Daoy (cell line): Measurements from ENCODE around the gene TEX44. TPM values are rescaled to one million over a fixed set of nuclear protein-coding genes. Genes with fewer than 3 reads are reported as not detected.
A peak's percentile ranks its signal among the peaks of the same experiment; 100 is the strongest.
"Not testable (repeated sequence)": the region's sequence is repeated elsewhere in the genome, so short reads cannot be mapped to it uniquely, and the experiment has no call there.

Source experiments
- DNase-seq: peaks from one replicate; pipeline ENCODE4 v3.0.0-alpha.2; 2015; ENCODE audit warnings: low read depth
- total RNA-seq: library from RNA; depleted of rRNA; stranded (reverse); fragments of >200 nt; shearing (Covaris generic); gene quantifications from 2 replicates; pipeline ENCODE4 v1.2.3, GENCODE V29; 2014

TEX44 gene
- total RNA-seq, 1 experiment from 2014 or later = not detected

DNA sequence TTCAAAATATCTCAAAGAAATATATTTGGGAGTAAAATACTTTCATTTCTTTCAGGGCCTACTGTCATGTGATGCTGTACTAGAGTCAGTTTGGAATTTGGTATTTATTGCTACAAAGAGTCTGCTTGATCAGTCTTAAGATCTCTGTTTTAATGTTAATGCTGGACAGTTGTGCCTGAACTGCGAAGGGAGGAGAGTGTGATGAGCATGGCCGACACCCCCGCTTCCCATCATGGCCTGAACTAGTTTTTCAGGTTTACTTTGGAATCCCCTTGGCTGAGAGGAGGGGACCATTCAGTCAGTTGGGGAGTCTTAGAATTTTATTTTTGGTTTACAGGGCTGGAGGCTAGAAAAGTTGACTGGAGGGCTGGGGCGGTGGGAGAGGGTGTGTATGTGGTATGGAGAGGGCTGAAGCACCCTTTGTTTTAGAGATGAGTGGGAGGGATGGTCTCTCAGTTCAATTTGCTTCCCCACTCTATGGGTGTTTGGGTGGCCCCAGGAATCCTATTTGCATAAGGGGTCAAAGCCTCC is 20.9 kb upstream of the TEX44 start:
- DNase-seq = no peak

DNA sequence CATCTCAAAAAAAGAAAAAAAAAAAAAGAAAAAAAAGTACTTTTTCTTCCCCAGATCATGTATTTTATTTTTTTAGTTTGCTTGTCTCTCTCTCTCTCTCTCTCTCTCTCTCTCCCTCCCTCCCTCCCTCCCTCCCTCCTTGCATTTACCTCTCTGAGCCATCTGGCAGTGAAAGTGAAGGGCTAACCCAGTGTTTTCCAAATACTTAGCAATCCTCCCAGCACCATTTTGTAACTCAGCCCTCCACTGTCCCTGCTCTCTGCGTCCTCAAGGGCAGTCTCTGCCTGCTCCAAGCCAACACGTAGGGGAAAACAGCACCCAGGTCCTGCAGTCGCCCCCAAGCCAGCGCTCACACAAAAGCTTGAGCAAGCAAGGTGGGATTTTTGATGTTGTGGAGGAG is 19.6 kb upstream of the TEX44 start:
- no peak for DNase-seq

DNA sequence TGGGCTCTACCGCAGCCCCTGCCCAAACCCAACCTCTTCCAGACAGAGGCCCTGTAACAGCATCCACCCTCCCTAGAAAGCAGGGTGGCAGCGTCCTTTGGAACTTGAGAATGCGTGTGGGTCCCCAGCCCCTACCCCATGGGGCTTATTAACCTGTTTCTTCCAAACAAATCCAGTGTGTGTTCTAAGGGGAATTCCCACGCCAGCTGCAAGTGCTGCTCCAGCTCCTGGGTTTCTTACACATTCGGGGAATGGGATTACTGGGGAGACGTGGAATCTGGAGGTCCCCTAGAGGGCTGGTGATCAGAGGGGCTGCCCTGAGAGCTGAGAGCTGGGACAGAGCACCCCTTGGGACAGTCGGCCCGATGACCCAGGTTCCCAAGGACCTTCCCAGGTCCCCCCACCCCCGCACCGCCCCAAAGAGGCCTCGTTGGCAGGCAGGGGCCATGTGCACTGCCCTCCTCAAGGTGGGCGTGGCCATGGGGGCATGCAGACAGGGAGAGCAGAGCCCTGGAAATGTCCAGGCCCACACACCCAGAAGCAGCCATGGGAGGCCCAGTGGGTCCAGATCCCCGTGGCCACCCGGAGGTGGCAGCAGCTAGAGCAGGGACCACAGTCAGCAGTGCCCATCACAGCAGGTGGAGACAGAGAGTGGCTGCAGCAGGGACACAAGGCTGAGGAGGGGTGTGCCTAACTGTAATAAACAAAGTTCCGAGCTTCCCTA is 18.8 kb upstream of the TEX44 start:
- DNase-seq = no peak

DNA sequence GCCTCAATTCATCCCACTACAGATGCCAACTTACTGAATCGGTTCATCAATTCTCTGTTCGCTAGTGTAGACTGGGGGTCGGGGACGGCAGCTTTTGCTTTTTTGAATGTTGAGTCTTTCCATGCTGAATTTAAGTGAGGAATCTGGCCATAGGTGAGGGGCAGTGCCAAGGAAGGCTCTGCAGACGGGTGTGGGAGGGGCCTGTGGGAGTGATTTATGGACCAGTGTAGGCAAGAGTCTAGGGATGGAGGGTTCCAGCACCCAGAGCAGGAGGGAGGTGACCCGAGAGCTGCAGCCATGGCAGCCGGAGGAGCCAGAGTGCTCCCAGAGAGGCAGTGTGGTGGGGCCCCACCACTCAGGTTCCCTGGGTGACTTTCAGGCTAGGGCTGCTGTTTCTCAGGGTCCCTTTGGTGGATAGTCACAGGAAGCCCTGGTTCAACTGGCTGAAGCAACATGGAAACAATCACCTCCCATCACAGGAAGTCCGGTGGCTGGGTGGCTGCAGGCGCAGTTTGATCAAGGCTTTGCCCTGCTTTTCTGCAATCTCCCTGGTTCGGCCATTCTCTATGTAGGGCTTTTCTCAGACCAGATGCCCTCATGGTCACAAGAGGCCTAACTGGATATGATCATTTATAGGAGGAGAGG is 16.9 kb upstream of the TEX44 start:
- no peak for DNase-seq

DNA sequence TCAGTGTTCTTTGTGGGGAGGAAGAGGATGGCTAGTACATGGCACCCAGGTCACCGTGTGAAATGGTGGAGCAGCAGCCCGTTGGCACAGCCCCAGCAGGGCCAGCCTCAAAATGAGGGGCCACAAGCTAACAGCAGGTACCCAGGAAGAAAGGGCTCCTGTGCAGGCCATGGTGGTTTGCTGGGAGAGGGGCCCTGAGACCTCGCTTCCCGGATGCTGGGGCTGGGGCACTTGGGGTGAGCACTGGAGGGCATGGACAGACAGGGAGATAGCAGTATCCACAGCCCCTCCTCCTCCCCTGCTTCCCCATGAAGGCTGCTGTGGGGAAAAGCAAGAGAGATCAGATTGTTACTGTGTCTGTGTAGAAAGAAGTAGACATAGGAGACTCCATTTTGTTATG is 16.2 kb upstream of the TEX44 start:
- no peak for DNase-seq

DNA sequence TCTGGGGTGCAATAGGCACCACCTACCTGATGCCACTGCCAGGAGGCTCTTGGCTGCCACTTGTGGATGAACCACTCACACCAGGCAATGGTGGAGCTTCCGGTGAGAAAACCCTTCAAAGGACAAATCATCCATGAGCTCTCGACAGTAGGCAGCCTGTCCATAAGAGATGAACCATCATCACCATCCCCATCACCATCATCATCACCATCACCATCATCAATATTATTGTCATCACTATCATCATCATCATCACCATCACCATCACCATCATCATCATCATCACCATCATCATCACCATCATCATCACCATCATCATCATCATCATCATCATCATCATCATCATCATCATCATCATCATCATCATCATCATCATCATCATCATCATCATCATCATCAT is 14.0 kb upstream of the TEX44 start:
- not testable (repeated sequence) for DNase-seq

DNA sequence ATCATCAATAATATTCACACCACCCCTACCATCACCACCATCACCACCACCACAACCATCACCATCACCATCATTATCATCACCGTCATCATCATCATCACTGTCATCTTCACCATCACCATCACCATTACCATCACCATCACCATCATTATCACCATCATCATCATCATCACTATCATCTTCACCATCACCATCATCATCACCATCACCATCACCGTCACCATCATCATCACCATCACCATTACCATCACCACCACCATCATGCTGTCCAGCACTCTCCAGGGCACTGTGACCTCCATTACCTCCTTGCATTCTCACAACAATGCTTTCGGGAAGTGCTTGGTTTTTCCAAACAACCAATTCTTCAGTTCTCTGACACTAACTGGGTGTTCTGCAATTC is 13.1 kb upstream of the TEX44 start:
- no peak for DNase-seq

DNA sequence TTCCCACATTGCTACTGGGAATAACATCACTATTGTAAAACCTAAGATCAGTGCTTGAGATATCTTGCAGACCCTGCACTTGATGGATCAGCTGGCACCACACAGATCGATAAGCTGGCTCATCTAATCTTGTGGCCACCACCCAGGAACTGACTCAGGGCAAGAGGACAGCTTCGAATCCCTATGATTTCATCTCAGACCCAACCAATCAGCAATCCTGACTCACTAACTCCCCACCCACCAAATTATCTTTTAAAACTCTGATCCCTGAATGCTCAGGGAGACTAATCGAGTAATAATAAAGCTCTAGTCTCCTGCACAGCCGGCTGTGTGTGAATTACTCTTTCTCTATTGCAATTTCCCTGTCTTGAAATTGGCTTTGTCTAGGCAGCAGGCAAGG is 11.3 kb upstream of the TEX44 start:
- DNase-seq = no peak

DNA sequence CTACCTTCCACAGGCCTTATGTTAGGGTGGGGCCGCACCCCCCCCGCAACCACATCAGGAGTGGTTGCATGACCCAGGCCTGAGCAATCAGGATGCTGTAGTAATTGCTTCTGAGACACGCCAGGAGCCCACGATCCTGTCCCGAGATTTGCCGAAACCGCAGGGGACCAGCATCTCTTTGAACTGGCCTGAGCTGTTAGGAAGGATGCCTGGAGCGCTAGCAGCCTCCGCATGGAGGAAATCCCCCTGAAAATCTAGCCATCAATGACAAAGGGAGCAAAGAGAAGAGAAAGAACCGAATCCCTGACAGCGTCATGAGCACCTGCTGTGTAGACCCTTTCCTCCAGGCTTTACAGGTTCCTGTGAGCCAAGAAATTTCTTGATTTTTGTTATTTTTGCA is 8.7 kb upstream of the TEX44 start:
- no peak for DNase-seq

DNA sequence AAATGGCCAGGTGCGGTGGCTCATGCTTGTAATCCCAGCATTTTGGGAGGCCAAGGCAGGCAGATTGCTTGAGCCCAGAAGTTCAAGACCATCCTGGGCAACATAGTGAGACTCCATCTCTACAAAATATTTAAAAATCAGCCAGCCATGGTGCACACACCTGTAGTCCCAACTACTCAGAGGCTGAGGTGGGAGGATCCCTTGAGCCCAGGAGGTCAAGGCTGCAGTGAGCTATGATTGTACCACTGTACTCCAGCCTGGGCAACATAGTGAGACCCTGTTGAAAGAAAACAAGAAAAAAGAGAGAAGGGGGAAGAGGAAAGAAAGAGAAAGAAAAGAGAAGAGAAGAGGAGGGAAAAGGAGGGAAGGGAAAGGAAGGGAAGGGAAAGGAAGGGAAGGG is 4.9 kb upstream of the TEX44 start:
- not testable (repeated sequence) for DNase-seq

DNA sequence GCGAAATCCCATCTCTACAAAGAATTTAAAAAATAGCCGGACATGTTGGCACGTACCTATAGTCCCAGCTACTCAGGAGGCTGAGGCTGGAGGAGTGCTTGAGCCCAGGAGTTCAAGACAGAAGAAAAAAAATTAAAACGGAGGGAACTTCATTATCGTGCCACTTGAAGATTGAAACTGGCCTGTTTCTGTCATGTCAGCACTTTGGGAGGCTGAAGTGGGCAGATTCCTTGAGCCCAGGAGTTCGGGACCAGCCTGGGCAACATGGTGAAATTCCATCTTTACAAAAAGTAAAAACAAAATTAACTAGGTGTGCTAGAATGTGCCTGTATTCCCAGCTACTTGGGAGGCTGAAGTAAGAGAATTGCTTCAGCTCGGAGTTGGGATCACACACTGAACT is 3.0 kb upstream of the TEX44 start:
- no peak for DNase-seq

DNA sequence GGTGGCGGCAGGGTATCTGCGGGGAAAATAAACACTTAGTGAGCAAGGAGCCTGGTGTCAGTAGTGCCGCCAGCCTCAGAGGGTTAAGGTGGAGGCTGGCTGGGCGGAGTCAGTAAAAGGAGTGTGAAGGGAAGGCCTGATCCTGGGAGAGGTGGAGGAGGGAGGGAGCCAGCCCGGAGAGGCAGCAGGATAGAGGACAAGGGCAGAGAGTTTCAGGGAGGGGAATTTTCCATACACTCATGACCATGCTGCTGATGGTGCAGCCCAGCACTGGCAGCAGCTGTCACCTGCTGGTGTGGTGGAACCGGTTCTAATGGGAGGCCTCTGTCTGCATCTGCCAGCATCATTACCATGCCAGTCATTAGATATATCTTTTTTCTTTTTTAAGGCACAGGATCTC is 2.0 kb upstream of the TEX44 start:
- DNase-seq = no peak

DNA sequence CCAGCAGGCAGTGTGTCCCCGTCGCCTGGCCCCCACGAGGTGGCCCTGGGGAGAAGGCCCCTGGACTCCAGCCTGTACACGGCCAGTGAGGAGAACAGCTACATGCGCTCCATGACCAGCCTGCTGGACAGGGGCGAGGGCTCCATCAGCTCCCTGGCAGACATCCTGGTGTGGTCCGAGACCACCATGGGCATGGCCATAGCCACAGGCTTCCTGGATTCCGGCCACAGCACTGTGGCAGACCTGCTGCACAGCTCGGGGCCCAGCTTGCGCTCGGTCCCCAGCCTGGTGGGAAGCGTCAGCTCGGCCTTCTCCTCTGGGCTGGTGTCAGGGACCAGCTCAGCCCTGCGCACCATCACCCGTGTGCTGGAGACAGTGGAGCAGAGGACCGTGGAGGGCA is 1.0 kb downstream of the TEX44 start:
- no peak for DNase-seq

DNA sequence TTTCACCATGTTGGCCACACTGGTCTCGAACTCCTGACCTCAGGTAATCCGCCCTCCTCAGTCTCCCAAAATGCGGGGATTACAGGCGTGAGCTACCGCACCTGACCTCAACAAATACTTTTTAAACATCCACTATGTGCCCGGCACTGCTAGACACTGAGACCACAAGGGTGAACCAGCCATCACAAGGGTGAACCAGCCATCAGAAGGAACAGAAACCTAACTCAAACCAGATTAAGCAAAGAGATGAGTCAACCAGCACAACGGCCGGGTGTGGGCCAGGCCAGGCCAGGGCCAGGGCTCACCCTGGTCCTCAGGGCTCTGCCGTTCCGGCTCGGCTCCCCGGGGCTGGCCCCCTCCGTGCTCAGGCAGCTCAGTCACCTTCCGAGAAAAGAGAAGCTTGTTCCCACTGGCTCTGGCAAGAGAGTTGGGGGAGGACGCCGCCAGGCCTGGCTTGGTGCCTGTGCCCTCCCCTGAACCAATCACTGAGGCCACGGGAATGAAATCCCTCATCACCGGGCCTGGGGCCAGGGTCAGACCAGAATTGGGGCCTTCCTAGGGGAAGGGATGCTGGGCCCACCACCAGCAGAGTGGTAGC is 4.4 kb downstream of the TEX44 start:
- DNase-seq = no peak

DNA sequence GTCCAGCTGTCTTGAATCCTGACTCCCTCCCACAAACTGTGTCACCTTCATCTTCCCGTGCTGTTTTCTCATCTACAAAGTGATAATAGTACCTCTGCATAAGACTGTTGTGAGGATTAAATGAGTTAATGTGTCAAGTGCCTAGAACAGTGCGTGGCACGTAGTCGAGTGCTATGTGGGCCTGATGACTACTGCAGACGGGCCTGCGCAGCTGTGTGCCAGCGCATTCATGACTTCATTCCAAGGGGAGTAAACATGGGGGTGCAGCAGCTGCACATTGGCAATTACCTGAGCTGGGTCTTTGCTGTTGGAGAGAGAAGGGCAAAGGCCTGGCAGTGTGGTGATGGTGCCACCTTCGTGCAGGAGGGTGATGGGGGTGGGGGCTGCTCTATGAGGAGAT is 5.0 kb downstream of the TEX44 start:
- no peak for DNase-seq

DNA sequence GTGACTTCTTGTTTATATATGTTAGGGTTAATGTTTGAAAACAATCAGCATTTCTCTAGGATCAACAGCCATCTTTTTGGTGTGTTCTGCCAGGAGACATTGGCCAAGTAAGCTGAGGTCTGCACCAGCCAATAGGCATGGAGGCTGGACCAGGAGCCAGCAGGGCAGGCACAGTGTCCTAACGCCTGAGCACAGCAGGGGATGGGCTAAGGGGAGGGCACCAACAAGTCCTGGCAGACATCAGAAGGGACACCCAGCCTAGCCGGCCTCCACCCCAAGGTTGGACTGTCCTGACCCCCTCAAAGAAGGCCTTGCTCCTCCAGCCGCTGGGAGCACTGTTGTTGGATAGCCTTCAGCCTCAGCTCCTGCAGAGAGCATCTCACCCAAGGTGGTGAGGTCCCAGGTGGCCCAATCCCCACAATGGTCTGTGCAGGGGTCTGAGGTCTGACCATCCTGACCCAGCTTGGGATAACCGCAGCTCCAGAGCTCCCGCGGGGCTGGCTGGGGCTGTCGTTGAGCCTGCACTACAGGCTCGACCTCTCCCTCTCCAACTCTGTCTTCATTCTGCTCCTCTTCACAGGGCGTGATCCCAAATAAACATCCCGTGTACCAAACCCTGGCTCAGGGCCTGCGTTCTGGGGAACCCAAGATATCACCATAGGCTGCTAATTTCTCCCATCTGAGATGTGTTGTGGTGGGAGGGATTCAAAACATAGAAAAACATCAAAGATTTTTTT is 8.1 kb downstream of the TEX44 start:
- DNase-seq = no peak

DNA sequence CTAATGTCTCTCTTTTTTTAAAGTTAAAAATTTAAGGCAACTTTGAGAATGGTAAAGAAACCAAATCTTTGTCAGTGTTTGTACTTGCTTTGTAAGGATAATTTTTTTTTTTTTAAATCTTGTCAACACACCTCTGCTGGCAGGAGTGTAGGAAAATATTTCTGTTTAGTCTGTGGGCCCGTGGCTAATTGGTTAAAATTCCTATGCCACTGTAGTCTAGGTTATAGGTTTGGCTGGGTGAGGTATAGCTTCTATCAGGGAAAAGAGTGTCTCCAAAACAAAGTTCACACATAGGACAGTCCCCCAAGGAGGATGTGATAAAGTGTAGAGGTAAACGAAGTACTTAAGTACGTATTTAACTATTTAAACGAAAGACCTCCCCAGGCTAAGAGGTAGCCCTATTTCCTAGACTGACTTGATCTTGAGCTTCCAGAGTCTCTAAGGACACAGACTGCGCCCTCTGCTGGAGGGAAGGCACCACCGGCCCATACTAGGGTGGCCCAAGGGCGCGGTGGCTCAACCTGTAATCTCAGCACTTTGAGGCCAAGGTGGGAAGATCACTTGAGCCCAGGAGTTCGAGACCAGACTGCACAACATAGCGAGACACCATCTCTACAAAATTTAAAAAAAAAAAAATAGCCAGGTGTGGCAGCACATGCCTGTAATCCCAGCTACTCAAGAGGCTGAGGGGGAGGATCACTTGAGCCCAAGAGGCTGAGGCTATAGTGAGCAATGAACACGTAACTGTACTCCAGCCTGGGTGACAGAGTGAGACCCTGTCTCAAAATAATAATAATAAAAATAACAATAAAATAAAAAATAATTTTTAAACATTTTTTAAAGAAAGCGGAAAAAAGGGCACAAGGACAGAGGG is 8.9 kb downstream of the TEX44 start:
- DNase-seq = peak; percentile 76

DNA sequence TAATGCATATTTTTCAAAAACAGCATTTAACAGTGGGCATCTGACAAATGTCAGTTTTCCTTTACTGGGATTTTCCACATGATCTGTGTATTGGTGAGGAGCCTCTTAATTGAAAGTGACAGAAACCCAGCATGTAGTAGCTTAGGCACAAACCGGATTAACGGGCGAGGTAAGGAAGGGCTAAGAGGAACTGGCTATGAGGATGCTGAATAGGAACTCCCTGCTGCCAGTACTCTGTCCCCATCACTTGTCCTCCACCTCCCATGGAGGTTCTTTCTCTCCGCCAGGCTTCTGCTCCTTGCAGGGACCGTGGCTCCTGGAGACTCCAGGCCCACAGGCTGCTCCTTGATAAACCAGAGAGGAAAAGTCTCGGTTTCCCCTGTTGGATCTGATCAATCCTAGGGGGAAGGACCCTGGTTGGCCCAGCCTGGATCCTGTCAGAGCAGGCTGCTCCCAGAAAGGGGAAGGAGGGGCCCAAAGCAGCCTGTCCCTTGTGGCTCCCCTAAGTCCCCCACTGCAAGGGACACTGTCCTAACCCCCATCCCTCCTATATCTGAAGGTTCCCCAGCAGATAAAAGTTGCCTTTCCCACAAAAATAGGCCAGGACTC is 10.3 kb downstream of the TEX44 start:
- no peak for DNase-seq

DNA sequence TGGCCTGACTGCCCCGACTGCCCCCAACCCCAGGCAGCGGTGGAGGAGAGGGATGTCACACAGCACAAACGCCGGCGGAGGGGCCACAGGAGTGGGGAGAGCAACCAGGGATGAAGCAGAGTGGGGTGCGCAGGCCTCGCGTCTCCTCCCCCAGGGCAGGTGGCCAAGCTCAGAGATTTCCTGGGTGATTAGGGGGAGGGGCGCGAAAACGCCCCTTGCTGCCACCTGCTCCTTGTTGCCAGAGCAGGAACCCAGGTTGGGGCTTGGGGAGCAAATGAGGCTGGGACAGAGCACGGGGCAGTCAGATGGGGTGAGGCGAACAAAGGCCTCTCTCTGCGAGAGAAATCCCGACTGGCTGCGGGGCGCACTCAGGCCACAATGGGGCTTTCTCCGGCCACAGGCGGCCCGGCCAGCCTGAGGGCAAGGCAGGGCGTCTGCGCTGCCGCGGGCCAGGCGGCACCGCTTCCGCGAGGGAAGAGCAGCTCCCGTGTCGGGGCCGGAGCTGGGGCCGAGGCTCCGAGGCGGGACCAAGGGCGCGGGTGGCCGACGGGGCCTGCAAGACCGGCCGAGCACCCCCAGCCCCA is 11.5 kb downstream of the TEX44 start:
- no peak for DNase-seq
